Peyer's patch (tissue), 4 donors: ENCODE measurements around the gene CARNS1.

Experiments used
- CTCF ChIP-seq, 6 experiments: fragments of 450-650 bp in 4 of 6; fragments of 200-600 bp in 2 of 6; sonication (generic) in 1 of 6; IDR thresholded peaks; one replicate each; pipeline ENCODE4 v1.5.1; 2017 to 2019; ENCODE audit warnings: antibody characterized with exemption in 6 of 6, mild to moderate bottlenecking in 3 of 6, moderate library complexity in 1 of 6
- POLR2A ChIP-seq, 2 donors: fragments of 450-650 bp; IDR thresholded peaks; one replicate each; pipeline ENCODE4 v1.5.1; 2017; ENCODE audit warnings: antibody characterized with exemption in 2 of 2, mild to moderate bottlenecking in 2 of 2, moderate library complexity in 2 of 2

GRCh38 chr11:67396259-67396581 is 19.3 kb upstream of the CARNS1 start:
- TF ChIP-seq CTCF (IDR thresholded peaks at IDR 0.05) (no peak), POLR2A (IDR thresholded peaks at IDR 0.05) (no peak)
